Ishikawa (cell line): ENCODE data around the gene SULT1A1.

Experiments
- CREB1 ChIP-seq: IDR thresholded peaks from 2 replicates; pipeline ENCODE4 v1.6.1; 2012; ENCODE audit warnings: low read depth
- RAD21 ChIP-seq: IDR thresholded peaks from 2 replicates; pipeline ENCODE4 v1.6.1; 2012; ENCODE audit warnings: low read depth
- TAF1 ChIP-seq: IDR thresholded peaks from 2 replicates; pipeline ENCODE4 v1.6.1; 2012; ENCODE audit warnings: low read depth, mild to moderate bottlenecking

DNA sequence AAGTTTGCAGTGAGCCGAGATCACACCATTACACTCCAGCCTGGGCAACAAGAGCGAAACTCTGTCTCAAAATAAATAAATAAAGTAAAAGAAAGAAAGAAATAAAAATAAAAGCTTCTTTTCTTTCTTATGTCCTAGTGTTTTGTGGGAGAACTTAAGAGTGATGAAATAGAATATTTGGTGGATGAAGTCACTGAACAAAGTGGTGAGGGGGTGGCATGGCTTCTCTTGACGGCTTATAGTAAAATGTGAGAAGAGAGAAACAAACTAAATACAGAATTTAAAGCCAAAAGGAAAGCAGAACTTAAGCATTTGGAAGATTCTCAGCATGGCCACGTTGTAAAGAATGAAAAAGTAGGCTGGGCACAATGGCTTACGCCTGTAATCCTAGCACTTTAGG is 40.8 kb downstream of the SULT1A1 start:
- TF ChIP-seq CREB1, result no peak
- no peak for TF ChIP-seq TAF1
- no peak for TF ChIP-seq RAD21
